ENCODE data around the gene RPS15. TPM values are rescaled to one million over a fixed set of nuclear protein-coding genes. Genes with fewer than 3 reads are reported as not detected.
"Not testable (repeated sequence)": the region's sequence is repeated elsewhere in the genome, so short reads cannot be mapped to it uniquely, and the experiment has no call there.

RPS15 gene
- total RNA-seq, 1 donor from 2014 or later = 533 TPM

- DNase-seq = no peak
Observed at GRCh38 chr19:1470305-1471009, 32.3 kb downstream of the RPS15 start.

GRCh38 chr19:1471010-1471514 is 32.9 kb downstream of the RPS15 start:
- no peak for DNase-seq

GRCh38 chr19:1471515-1472160 is 33.4 kb downstream of the RPS15 start:
- DNase-seq = no peak

GRCh38 chr19:1472231-1473084 is 34.3 kb downstream of the RPS15 start:
- no peak for DNase-seq

- no peak for DNase-seq
Observed at GRCh38 chr19:1473085-1473851, 35.1 kb downstream of the RPS15 start.

GRCh38 chr19:1474011-1474764 is 36.0 kb downstream of the RPS15 start:
- no peak for DNase-seq

- no peak for DNase-seq
Observed at GRCh38 chr19:1474765-1475351, 36.7 kb downstream of the RPS15 start.

GRCh38 chr19:1475751-1476437 is 37.7 kb downstream of the RPS15 start:
- DNase-seq = no peak

GRCh38 chr19:1477056-1477455 is 38.9 kb downstream of the RPS15 start:
- not testable (repeated sequence) for DNase-seq

GRCh38 chr19:1478934-1479707 is 40.9 kb downstream of the RPS15 start, which contains the start of gene C19orf25:
Gene C19orf25, minus strand, starts transcription at chr19:1479215. Its CDS starts 312 bp downstream, at chr19:1478903.
- peak; percentile 84 for DNase-seq

- DNase-seq = no peak
Observed at GRCh38 chr19:1481224-1481892, 43.2 kb downstream of the RPS15 start.

GRCh38 chr19:1481893-1482360 is 43.7 kb downstream of the RPS15 start:
- DNase-seq = no peak

- DNase-seq = no peak
Observed at GRCh38 chr19:1482361-1483130, 44.4 kb downstream of the RPS15 start.

GRCh38 chr19:1483131-1483978 is 45.2 kb downstream of the RPS15 start:
- DNase-seq = no peak

GRCh38 chr19:1483979-1484428 is 45.8 kb downstream of the RPS15 start:
- no peak for DNase-seq

- no peak for DNase-seq
Observed at GRCh38 chr19:1486720-1487575, 48.8 kb downstream of the RPS15 start.

Data from skin of body (tissue), 2 donors.